Activated gamma-delta T cell (primary cell): Measurements from ENCODE around the gene CREBL2.
"Not testable (repeated sequence)": the region's sequence is repeated elsewhere in the genome, so short reads cannot be mapped to it uniquely, and the experiment has no call there.

Source experiments
- DNase-seq: peaks from one replicate; lab custom pipeline; 2025; lab: John Stamatoyannopoulos, UW

Gene CREBL2

DNA sequence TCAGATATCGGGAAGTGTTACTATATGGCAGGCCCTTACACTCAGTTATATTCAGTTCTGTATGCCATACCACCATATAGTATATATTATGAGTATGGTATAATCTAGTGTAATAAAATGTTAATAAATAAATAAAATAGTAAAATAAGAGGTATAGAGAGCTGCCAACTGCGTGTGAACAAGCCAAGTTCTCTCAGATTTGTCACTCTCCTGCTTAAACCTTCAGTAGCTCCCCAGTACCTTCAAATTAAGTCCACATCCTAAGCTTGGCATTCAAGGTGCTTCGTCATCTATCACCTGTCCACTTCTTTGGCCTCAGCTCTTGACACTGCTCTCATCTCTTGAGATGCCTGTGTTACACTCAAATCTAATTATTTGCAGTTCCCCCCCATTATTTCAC, 12.8 kb upstream of the CREBL2 start:
- DNase-seq, result no peak

DNA sequence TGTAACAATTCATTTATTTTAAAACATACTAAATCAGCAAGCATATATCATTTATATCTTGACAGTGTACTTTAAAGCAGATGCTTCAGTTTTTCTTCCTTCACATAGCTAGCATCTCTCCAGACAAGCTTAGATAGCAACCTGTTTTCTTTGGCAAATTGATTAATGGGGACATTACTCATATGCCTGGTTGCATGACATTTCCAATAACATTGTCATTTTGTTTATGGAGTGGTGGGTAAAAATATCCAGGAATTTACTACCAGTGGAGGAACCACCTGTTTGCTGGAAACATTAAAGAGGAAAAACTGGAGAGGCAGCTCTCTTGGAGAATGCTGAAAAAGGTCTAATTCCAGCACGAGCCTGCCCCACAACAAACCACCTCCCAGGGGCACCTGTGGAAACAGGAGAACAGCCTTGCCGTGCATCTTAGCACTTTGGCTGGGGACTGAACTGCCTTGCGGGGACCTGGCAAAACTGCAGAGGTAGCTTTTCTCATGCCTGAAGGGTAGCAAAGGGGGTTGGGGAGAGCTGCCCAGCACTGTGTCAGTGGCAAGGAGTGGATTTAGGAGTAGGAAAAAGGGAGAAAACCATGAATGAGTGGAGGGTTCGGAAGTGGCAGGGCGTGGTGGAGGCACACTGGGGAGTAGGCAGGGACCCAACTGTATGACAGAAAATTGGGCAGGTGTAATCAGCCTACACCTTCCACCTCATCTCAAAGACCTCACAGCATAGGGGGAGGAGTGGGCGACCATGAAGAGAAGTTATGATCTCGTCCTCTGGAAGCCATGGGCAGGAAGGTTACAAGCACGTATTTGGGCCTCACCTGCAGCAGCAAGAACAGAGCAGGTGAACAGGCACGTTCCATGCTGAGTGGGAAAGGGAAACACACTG, 11.7 kb upstream of the CREBL2 start:
- no peak for DNase-seq

DNA sequence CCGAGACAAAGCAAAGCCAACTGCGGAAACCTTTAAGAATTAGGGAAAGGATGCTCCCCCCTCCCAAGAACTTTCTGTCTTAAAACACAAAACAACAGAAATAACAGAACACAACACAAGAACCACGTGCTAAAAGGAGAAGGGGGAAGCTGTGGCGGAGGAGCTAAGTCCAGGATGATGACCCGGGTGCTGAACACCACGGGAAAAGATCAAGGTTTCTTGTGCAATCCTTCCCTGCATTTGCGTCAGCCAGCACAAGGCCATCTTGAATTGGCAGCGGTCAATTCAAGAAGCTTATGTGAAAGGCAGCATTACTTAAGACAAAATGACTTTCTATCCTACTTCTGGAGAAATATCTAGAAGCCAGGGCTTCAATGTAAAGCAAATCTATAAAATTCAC, 11.0 kb upstream of the CREBL2 start:
- DNase-seq, result no peak

DNA sequence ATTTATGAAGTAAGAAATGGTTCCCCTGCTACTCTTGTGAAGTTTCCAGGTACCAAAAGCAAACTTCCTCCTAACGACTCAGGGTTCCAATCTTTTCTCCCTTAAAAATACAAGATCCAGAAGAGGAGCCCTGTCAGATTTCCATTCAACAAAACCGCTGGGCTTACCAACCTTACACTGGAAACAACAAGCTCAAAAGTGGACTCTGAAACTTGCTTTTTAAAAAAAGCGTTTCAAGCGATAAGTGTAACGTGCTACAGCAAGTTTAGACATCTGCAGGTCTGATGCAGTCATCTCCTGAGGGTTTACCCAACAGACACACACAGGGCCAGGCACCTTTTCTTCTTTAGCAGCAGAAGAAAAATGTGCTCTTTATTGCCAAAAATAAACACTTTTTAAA, 6.9 kb upstream of the CREBL2 start:
- DNase-seq, result no peak

DNA sequence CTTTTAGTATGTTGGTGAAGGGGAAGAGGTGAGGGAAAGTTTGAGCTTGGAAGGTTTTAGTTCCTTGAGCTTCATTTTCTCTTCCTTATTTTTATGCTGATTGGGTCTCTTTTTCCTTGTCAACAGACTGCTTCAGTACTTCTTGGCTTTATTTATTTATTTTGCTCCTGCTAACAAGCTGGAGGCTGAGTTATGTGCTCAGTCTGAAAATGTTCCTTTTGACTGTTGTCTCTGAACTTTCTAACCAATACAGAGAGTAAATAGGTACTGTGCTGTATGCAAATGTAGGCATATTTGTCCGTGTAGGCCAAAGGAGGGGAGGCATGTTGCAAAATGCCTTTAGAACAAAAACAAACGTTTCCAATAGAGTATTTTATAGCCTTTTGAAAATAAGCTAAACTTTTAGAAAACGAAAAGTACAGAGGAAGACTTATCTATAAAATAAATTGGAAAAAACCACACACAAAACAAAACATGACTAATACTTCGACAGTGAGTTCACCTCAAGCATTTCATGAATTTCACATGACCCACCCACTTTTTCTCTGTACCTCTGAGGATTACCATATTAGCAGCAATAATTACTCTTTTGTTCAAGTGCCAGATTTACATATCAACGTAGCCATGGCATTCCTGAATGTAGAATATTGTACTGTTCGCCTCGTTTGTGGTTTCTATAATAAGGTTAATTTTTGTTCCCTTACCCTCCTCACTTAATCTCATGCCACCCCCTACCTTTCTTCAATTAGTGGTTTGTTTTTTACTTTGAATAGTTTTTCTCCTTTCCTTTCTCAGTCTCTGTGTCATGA, 4.7 kb upstream of the CREBL2 start:
- no peak for DNase-seq

DNA sequence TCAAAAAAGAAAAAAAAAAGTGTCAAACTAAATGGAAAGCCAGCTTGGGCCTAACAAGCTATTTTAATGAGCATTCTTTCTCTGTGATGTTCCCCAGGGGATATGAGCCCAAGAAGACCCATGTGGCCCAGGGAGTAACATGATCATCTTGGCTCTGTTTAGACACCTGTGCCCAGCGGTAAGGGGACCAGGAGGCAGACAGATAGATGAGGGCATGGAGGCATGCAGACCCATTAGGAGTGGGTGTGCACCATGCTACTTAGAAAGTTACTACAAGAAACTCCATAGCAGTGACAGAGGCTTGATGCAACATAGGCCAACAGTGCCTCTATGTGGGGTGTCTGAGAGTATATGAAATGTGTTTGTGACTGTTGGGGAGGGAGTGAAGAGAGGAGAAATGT, 3.1 kb upstream of the CREBL2 start:
- DNase-seq, result no peak

DNA sequence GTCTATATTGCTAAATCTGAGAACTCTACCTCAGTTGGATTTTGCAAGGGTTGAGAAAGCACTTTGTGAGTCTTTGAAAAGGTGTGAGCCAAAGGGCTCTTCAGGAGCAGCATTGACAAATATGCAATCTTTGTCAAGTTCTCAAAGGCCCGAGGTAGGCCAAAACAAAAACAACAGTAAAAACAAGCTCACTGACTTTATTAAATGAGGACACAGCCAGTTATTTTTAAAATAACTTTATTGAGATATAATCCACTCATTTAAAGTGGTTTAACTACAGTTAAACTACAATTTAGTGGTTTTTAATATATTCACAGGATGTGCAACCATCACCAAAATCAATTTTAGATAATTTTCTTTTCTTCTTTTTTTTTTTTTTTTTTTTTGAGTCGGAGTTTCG, 2.0 kb upstream of the CREBL2 start:
- DNase-seq, result no peak

DNA sequence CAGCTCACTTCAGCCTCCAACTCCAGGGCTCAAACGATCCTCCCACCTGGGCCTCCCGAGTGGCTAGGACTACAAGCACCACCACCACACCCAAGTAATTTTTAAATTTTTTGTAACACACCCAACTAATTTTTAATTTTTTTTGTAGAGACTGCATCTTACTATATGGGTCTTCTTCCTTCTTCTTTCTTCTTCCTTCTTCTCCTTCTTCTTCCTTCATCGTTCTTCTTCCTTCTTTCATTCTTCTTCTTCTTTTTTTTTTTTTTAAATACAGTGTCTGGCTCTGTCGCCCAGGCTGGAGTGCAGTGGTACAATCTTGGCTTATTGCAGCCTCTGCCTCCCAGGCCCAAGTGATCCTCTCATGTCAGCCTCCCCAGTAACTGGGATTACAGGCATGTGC, 965 bp upstream of the CREBL2 start:
- no peak for DNase-seq

DNA sequence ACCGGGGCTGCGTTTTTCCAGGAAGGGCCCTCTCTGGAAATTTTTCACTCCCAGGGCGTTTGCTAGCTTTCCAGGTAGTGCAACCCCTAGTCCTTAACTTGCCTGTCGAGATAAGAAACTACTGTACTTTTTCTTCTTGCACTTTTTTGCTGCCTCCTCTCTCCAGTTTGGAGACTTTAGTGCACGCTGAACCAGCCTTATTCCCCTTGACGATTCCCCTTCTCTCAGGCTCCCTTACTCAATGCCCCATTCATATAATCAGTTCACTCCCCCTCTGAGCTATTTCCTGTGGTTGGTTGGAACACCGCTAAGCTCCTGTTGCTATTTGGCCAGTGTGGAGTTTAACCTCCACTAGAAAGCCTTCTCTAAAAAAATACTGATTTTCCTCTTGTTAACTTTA, 682 bp downstream of the CREBL2 start:
- DNase-seq, result no peak

DNA sequence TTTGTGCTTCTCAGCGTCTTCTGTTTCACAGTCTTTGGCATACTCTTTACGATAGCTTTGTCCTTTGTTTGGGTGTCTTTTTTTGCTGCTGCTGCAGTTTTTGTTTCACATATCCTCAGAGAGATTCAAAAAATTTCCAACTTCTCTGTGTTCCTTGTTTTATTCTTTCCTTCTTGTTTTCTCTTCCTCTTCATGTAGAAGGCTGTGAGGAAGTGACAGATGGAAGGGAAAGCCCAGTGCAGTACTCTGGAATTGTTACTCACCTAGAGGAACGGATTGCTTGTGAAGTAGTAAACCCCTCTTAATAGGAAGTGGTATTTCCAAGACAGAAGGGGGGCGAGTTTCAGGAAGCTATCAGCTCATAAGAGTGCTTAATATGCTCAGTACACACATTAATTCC, 1.7 kb downstream of the CREBL2 start:
- DNase-seq, result no peak

DNA sequence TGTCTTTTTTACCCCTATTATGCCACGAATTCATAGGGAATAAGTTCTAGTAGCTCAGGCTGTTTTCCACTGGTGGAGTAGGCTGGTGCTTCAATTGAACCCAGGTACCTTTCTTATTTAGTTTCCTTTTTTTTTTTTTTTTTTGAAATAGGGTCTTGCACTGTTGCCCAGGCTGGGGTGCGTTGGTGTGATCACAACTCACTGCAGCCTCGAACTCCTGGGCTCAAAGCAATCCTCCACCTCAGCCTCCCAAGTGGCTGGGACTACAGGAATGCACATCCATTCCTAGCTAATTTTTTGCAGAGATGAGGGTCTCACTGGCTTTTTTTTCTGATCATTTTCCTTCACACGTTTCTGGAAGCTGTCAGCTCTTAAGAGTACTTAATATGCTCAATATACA, 2.7 kb downstream of the CREBL2 start:
- no peak for DNase-seq

DNA sequence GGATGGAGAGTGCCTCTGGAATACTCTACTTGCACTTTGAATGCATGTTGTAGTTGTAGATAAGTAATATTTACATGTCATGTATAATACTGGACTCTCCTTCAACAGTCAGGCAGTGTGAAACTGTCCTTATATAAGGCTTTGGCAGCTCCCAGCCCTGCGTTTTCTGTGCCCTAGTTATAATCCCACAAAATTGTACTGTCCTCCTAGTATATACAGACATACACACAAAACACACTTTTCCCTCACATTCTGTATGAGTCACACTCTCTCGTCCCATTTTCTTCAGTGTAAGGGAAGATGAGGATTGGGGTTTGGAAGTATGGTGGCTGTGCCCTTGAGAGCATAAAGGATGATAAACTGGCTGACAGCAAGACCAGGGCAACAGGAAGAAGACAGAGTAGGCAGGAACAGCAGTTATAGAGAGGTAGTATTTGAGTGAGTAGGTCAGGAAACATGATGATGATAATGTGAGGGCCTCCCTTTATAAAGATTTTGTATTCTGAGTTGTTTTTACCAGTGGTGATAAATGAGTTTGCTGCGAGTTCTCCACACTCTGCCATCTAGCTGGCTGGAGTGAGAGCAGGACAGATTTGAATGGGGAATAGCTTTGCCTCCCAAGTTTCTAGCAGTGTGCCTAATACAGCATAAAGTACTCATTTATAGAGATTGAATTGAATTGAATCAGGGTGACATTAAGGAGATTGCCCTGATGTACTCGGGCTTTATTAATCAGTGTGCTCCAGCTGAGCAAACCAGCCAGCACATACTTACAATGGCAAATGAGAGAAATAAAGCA, 5.0 kb downstream of the CREBL2 start:
- no peak for DNase-seq

DNA sequence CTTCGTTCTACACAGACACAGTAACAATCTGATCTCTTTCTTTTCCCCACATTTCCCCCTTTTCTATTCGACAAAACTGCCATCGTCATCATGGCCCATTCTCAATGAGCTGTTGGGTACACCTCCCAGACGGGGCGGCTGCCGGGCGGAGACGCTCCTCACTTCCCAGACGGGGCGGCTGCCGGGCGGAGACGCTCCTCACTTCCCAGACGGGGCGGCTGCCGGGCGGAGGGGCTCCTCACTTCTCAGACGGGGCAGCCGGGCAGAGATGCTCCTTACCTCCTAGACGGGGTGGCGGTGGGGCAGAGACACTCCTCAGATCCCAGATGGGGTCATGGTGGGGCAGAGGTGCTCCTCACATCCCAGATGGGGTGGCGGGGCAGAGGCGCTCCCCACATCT, 6.4 kb downstream of the CREBL2 start:
- not testable (repeated sequence) for DNase-seq

DNA sequence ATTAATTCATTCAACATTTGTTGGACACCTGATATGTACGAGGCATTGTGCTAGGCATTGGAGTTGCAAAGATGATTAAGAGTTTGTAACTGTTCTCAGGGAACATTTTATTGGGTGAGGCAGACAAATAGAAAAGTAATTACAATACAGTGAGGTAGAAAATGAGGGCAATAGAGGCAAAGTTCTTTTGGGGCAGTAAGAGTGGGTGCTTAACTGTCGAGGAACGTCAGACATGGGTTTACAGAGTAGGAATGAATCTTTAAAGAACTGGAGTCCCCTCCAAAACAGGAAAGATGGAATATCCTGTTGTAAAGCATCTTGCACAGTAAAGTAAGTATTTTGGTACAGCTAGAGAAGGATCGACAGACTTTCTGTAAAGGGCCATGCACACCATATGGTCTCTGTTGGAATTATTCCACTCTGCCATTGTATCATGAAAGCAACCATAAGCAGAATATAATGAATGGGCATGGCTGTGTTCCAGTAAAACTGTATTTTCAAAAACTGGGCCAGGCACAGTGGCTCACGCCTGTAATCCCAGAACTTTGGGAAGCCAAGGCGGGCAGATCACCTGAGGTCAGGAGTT, 9.1 kb downstream of the CREBL2 start:
- no peak for DNase-seq

DNA sequence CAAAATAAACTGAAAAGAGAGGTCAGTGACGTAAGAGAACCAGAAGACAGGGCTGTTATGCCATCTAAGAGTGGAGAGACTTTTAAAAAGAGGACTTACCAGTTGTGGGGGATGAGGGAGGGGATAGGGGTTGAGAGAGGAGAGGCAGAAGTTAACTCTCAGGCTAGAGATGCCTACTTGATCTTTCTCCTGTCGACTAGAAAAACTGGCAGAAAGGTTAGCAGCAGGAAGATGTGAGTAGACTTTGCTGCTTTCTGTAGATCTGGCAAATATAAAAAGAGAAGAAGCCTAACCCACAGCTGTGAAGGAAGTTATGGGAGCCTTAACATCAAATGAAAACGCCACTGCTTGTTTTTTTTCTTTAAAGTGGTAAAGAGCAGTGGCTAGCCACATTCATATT, 10.7 kb downstream of the CREBL2 start:
- DNase-seq, result no peak

DNA sequence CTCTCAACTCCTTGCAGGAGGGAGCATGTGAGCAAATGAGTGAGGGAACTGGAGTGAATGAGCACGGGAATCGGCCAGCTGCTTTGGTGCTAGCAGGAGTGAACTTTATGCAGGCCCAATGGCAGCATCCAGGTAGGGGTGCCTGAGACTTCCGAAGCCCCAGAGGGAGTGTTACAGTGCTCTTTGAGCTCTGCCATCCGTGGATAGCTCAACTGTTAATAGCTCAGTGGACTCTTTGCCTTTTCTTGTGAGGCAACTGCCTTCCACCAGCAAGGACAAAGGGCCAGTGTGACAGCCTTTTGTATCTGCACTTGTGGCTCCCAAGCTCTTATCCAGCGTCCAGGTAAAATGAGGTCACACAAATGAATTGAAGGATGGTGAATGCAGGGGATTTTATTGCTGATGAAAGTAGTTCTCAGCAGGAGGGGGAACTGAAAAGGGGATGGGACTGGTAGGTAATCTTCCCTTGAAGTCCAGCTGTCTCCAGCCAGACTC, 12.9 kb downstream of the CREBL2 start:
- no peak for DNase-seq

DNA sequence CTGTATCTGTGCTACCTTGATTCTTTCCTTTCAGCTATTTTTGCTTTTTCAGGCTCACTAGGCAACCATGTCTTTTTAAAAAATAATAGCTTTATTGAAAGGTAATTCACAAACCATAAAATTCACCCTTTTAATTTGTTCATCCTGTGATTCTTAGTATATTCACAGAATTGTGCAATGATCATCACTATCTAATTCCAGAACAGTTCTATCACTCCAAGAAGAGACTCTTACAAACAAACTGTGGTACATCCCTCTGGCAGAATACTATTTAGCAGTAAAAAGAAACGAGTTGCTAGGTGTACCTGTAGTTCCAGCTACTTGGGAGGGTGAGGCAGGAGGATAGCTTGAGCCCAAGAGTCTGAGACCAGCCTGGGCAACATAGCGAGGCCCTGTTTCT, 14.8 kb downstream of the CREBL2 start:
- DNase-seq, result no peak

DNA sequence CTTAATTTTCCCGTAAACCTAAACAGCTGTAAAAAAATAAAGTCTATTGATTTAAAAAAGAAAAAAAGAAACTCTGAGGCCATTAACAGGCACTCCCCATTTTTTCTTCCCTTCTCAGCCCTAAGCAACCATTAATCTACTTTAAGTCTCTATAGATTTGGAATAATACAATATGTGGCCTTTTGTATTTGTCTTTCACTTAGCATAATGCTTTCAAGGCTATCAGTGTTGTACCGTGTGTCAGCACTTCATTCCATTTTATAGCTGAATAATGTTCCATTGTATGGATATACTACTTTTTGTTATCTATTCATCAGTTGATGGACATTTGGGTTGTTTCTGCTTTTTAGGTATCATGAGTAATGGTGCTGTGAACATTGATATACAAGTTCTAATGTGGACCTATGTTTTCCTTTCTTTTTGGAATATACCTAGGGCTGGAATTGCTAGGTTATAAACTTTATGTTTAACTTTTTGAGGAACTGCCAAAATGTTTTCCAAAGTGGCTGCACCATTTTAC, 15.7 kb downstream of the CREBL2 start:
- no peak for DNase-seq

DNA sequence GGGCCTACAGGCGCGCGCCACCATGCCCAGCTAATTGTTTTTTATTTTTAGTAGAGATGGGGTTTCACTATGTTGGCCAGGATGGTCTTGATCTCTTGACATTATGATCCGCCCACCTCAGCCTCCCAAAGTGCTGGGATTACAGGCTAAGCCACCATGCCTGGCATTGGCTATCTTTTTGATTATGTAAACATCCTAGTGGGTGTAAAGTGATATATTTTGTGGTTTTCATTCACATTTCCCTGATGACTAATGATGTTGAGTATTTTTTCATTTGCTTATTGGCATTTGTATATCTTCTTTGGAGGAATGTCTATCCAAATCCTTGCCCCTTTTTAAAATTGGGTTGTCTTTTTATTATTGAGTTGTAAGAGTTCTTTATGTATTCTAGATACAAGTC, 16.3 kb downstream of the CREBL2 start:
- DNase-seq, result no peak

DNA sequence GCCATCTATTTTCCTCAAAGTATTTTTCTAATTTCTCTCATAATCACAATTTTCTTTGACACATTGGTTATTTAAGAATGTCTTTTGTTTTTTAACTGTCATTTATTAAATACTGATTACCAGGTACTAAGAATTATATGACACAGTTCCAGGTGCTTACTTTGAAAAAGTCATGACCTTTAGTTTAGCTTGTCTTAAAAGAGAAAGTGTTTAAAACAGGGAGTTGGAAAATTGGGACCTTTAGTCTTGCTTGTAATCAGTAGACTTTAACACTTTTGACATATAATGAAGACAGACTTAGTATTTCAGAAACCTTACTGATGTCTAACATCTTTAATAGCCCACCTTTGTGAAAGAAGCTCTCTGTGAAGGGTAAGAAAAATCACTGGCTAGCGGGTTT, 19.2 kb downstream of the CREBL2 start:
- no peak for DNase-seq

DNA sequence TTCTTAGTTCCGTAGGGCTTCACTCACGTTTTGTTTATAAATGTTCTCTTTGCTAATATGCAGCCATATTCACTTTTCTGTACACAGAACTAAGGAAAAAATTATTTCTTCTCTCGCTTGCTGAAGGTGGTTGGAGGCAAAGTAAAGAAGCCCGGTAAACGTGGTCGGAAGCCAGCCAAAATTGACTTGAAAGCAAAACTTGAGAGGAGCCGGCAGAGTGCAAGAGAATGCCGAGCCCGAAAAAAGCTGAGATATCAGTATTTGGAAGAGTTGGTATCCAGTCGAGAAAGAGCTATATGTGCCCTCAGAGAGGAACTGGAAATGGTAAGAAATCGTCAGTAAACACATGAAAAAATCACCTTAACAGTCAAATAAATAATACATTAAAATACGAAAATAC, 24.0 kb downstream of the CREBL2 start:
- no peak for DNase-seq

DNA sequence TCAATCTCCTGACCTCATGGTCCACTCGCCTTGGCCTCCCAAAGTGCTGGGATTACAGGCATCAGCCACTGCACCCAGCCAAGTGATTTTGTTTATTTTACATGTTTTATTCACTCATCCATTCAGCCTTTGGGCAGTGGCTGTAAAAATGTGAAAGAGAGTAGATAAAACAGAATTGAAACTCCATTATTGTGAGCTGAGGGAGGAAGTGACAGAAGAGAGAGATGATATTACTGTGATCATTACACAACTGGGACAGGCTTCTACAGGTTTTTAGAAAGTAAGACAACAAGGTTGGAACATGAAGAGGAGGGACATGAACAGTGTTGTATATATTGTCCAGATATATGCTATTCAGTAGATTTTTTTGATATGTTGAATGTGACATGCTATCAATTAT, 25.0 kb downstream of the CREBL2 start:
- DNase-seq, result no peak
